Mononuclear cell (primary cell): ENCODE results near the gene NSD2. TPM values are rescaled to one million over a fixed set of nuclear protein-coding genes. Genes with fewer than 3 reads are reported as not detected.
"Not testable (repeated sequence)": the region's sequence is repeated elsewhere in the genome, so short reads cannot be mapped to it uniquely, and the experiment has no call there.

ENCODE experiments used
- H3K27me3 ChIP-seq: 2 replicates; pipeline ENCODE4 v1.6.0; 2011; ENCODE audit warnings: low read length, control low read depth; ENCODE audit not compliant: insufficient read depth
- H3K4me1 ChIP-seq: 2 replicates; pipeline ENCODE4 v1.5.1; 2011; ENCODE audit warnings: mild to moderate bottlenecking, low read length, control low read depth; ENCODE audit not compliant: insufficient read depth
- H3K4me3 ChIP-seq: 2 replicates; pipeline ENCODE4 v1.5.1; 2011; ENCODE audit warnings: mild to moderate bottlenecking, low read length, moderate library complexity
- H3K9me3 ChIP-seq: 2 replicates; pipeline ENCODE4 v1.5.1; 2011; ENCODE audit warnings: low read depth, mild to moderate bottlenecking, control low read depth, low read length
- total RNA-seq: library from RNA; depleted of rRNA; stranded (reverse); fragments of >200 nt; gene quantifications from one replicate; pipeline ENCODE4 v1.2.3, GENCODE V29; 2012

The NSD2 gene
- total RNA-seq, 1 donor, result 45.3 TPM

- H3K4me1 ChIP-seq, result no peaks in the 10 kb centered on the region
- H3K4me3 ChIP-seq, result no peak overlapping the region
- H3K27me3 ChIP-seq, result no peaks in the 10 kb centered on the region
- H3K9me3 ChIP-seq, result no peaks in the 10 kb centered on the region
Measured at GRCh38 chr4:1990348-1990645, 119.1 kb downstream of the NSD2 start.

GRCh38 chr4:1990676-1991075 is 119.5 kb downstream of the NSD2 start:
- H3K4me3 ChIP-seq, result no peak overlapping the region
- no peaks in the 10 kb centered on the region for H3K9me3 ChIP-seq
- no peaks in the 10 kb centered on the region for H3K27me3 ChIP-seq
- H3K4me1 ChIP-seq, result no peaks in the 10 kb centered on the region

GRCh38 chr4:1991087-1991486 is 119.9 kb downstream of the NSD2 start:
- Histone ChIP-seq H3K4me1 (no peaks in the 10 kb centered on the region), H3K4me3 (no peak overlapping the region), H3K27me3 (no peaks in the 10 kb centered on the region), H3K9me3 (no peaks in the 10 kb centered on the region)

- Histone ChIP-seq H3K27me3 (no peaks in the 10 kb centered on the region), H3K4me1 (no peaks in the 10 kb centered on the region), H3K4me3 (no peak overlapping the region), H3K9me3 (no peaks in the 10 kb centered on the region)
Measured at GRCh38 chr4:1991596-1992434, 120.6 kb downstream of the NSD2 start.

GRCh38 chr4:1992468-1993168 is 121.4 kb downstream of the NSD2 start:
- H3K27me3 ChIP-seq, result no peaks in the 10 kb centered on the region
- peaks cover 5% of the 10 kb centered on the region for H3K9me3 ChIP-seq
- H3K4me1 ChIP-seq, result no peaks in the 10 kb centered on the region
- H3K4me3 ChIP-seq, result no peak overlapping the region

- Histone ChIP-seq H3K4me3 (no peak overlapping the region), H3K4me1 (no peaks in the 10 kb centered on the region), H3K9me3 (peaks cover 10% of the 10 kb centered on the region), H3K27me3 (no peaks in the 10 kb centered on the region)
Measured at GRCh38 chr4:1993169-1993516, 122.0 kb downstream of the NSD2 start.

- peaks cover 11% of the 10 kb centered on the region for H3K9me3 ChIP-seq
- not testable (repeated sequence) for H3K4me1 ChIP-seq, H3K4me3 ChIP-seq, H3K27me3 ChIP-seq
Measured at GRCh38 chr4:1993718-1994516, 122.7 kb downstream of the NSD2 start.

GRCh38 chr4:1994938-1995337 is 123.7 kb downstream of the NSD2 start:
- Histone ChIP-seq H3K9me3 (peaks cover 19% of the 10 kb centered on the region), H3K4me3 (no peak overlapping the region), H3K4me1 (no peaks in the 10 kb centered on the region), H3K27me3 (no peaks in the 10 kb centered on the region)

- Histone ChIP-seq H3K4me3 (no peak overlapping the region), H3K4me1 (no peaks in the 10 kb centered on the region), H3K27me3 (no peaks in the 10 kb centered on the region), H3K9me3 (peaks cover 21% of the 10 kb centered on the region)
Measured at GRCh38 chr4:1996866-1997611, 125.8 kb downstream of the NSD2 start.

- Histone ChIP-seq H3K9me3 (peaks cover 21% of the 10 kb centered on the region), H3K27me3 (no peaks in the 10 kb centered on the region), H3K4me3 (no peak overlapping the region), H3K4me1 (no peaks in the 10 kb centered on the region)
Measured at GRCh38 chr4:1997712-1998111, 126.5 kb downstream of the NSD2 start.

- Histone ChIP-seq H3K4me3 (no peak overlapping the region), H3K4me1 (no peaks in the 10 kb centered on the region), H3K9me3 (peaks cover 21% of the 10 kb centered on the region), H3K27me3 (no peaks in the 10 kb centered on the region)
Measured at GRCh38 chr4:1998296-1998695, 127.1 kb downstream of the NSD2 start.

- H3K9me3 ChIP-seq, result peaks cover 21% of the 10 kb centered on the region
- H3K27me3 ChIP-seq, H3K4me3 ChIP-seq, H3K4me1 ChIP-seq: not testable (repeated sequence)
Measured at GRCh38 chr4:1999308-1999707, 128.1 kb downstream of the NSD2 start.

GRCh38 chr4:2003361-2003760 is 132.2 kb downstream of the NSD2 start:
- H3K4me3 ChIP-seq, H3K27me3 ChIP-seq, H3K9me3 ChIP-seq: not testable (repeated sequence)
- peaks cover 13% of the 10 kb centered on the region for H3K4me1 ChIP-seq

GRCh38 chr4:2006367-2006766 is 135.2 kb downstream of the NSD2 start:
- H3K27me3 ChIP-seq, result no peaks in the 10 kb centered on the region
- no peak overlapping the region for H3K4me3 ChIP-seq
- peaks cover 32% of the 10 kb centered on the region for H3K4me1 ChIP-seq
- no peaks in the 10 kb centered on the region for H3K9me3 ChIP-seq
